Breast epithelium (tissue), 3 donors: ENCODE measurements around the gene ACSL3.

ENCODE experiments used
- CTCF ChIP-seq, 3 donors: fragments of 450-650 bp; IDR thresholded peaks; one replicate each; pipeline ENCODE4 v1.5.1; 2016 to 2017; ENCODE audit warnings: antibody characterized with exemption in 3 of 3, mild to moderate bottlenecking in 3 of 3, moderate library complexity in 3 of 3
- POLR2A ChIP-seq: fragments of 450-650 bp; IDR thresholded peaks from one replicate; pipeline ENCODE4 v1.6.1; 2016; ENCODE audit warnings: antibody characterized with exemption, mild to moderate bottlenecking, moderate library complexity

GRCh38 chr2:222884805-222885424 is 24.1 kb downstream of the ACSL3 start:
- TF ChIP-seq POLR2A: no peak
- TF ChIP-seq CTCF (IDR thresholded peaks at IDR 0.05): no peak
